GM21619 (cell line): ENCODE data around the gene HPDL.
"Not testable (repeated sequence)": the region's sequence is repeated elsewhere in the genome, so short reads cannot be mapped to it uniquely, and the experiment has no call there.

Experiments used
- ATAC-seq: cut with Tn5 transposase; IDR thresholded peaks from one replicate; pipeline ENCODE4 v1.9.1; 2021; ENCODE audit not compliant: unreplicated experiment

Gene HPDL

DNA sequence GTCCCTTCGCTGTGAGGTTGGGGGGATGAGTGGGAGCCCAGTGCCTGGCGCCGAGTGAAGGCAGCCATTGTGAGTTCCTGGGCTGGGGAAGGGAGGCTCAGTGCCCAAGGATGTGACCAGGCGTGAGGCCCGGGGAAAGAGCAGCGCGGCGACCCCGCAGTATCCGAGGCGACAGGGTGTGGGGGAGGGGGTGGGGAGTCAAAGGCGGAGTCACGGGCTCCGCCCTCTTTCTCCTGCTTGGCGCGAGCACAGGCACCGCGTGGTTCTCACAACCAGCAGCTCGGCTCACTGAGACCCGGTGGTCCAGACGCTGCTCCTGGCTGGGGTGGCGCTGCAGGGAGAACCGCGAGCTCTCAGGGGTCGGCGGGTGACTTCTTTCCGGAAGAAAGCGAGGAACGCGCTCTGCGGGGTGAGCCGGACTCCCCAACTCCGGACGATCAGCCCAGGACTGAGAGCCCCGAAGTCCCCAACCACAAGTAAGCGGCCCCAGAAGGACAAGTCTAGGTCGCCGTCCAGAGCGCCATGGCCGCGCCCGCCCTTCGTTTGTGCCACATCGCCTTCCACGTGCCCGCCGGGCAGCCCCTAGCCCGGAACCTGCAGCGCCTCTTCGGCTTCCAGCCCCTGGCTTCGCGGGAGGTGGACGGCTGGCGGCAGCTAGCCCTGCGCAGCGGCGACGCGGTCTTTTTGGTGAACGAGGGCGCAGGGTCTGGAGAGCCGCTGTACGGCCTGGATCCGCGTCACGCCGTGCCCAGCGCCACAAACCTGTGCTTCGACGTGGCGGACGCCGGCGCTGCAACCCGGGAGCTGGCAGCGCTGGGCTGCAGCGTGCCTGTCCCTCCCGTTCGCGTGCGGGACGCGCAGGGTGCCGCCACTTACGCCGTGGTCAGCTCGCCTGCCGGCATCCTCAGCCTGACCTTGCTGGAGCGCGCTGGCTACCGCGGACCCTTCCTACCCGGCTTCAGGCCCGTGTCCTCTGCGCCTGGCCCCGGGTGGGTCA lies at the start of gene HPDL:
Gene HPDL, plus strand, starts transcription at position 269 of the 997 bp plus-strand sequence. Its CDS starts 254 bp downstream, at position 523.
- no peak for ATAC-seq

DNA sequence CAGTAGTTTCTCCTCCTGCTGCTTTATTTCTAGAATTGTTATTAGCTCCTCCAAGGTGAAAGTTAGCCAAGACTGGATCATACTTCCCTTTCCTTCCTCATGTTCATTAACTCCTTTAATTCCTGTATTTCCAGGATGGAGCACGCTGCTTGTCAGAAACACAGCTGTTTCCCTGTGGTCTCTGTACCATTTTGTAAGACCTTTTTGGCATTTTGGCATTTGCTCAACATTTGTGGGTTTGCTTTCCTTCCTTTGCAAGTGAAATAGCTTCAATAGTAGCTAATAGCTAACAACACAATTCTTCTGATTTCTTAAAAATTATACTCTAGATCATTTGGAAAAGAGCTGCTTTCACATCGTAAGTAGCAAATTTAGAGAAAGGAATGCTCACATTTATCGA lies 44.3 kb upstream of the HPDL start:
- ATAC-seq, result no peak

DNA sequence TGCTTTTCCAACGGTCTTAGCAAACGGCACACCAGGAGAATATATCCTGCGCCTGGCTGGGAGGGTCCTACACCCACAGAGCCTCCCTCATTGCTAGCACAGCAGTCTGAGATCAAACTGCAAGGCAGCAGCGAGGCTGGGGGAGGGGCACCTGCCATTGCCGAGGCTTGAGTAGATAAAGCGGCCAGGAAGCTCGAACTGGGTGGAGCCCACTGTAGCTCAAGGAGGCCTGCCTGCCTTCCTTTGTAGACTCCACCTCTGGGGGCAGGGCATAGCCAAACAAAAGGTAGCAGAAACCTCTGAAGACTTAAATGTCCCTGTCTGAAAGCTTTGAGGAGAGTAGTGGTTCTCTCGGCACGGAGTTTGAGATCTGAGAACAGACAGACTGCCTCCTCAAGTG lies 41.8 kb upstream of the HPDL start:
- not testable (repeated sequence) for ATAC-seq

DNA sequence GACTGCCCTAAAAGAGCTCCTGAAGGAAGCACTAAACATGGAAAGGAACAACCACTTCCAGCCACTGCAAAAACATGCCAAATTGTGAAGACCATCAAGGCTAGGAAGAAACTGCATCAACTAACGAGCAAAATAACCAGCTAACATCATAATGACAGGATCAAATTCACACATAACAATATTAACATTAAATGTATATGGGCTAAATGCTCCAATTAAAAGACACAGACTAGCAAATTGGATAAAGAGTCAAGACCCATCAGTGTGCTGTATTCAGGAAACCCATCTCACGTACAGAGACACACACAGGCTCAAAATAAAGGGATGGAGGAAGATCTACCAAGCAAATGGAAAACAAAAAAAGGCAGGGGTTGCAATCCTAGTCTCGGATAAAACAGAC lies 40.2 kb upstream of the HPDL start:
- ATAC-seq, result not testable (repeated sequence)

DNA sequence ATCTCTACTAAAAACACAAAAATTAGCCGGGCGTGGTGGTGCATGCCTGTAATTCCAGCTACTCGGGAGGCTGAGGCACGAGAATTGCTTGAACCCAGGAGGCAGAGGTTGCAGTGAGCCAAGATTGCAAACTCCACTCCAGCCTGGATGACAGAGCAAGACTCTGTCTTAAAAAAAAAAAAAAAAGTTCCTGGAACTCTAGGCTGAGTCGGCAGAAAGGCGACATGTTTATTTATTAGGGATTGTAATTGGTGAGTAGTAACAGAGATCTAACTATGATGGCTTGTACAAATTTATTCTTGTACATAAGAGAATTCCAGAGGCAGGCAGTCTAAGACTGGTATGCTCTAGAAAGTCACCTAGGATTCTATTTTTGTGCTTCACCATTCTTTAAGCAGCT lies 35.7 kb upstream of the HPDL start:
- ATAC-seq, result not testable (repeated sequence)

DNA sequence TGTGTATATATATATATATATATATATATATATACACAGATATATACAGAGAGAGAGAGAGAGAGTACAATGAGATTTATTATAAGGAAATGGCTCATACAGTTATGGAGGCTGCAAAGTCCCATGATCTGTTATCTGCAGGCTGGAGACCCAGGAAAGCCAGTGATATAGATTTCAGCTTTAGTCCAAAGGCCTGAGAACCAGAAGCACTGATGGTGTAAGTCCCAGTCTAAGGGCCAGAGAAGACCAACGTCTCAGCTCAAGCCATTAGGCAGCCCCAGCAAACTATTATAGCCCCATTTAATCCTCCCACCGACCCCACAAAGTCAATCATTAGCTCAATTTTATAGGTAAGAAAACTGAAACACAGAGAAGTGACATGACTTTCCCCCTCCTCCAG lies 35.0 kb upstream of the HPDL start:
- ATAC-seq, result no peak

DNA sequence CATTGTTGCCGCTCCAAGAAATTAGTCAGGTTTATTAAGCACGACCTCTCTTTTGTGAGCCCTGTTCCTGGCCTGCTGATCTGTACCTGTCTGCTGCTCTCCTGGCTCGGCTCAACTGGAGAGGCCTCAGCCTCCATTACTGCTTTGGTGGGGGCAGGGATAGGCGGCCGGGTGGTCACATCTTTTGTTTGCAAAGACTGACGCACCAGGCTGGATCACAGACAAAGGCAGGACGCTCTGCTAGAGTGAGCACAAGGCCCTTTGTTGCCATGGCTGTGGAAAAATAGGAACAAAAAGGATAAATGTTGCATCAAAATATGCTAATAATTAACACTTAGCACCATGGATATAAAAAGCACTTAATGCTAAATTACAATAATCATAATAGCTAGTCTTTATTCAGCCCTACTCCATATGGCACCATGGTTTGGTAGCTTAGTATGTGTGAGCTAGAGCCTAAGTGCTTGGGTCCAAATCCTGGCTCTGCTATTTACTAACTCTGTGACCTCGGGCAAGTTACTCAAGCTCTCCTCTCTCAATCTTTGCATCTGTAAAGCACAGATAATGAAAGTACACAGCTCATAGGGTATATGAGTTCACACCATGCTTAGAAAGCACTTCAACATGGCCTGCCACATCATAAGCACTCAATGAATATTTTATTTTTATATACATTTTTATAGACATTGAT lies 28.9 kb upstream of the HPDL start:
- no peak for ATAC-seq

DNA sequence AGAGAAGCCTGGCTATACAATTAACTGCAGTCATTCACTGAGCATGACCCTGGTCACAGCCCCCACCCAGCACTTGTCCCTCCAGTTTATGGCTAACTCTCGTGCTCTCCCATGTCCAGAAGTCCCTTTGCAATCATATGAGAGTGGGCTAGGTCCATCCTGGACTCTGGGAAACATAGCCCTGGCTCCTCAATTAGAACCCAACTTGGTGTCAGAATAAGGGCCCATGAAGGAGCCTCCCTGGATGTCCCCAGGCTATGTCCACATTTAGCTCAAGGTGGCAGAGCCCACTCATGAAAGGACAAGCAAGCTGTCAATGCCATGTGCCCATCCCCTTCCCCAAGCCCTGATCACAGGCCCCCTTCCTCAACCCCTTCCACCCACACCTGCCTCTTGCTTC lies 27.4 kb upstream of the HPDL start:
- no peak for ATAC-seq

DNA sequence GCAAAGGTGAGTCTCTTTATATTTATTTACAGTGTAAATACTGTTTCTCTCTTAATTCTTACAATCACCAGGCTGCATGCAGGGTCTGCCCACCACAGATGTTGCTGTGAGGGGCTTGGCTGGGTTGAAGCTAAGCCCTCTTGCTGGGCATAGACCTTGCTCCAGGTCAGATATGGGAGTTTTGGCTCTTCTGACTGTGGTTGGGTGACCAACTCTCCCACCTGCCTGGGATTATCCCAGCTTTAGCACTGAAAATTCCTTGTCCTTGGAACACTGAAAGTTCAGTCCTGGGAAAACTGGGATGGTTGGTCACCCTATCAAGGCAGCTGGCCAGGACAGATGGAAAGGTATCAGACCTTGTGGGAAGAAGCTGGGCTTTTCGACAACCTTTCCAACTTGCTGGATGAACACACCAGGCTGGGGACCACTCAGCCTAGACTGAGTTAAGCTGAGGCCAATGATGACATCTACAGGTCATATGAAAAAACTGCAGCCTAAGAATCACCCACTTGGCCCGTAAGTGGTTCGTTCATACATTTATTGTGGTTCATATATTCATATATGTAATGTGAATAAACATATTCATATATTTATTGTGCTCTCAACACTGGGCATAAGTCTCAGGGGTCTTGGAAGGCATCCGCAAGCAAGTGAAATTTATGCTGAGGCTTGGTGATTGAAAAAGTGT lies 26.6 kb upstream of the HPDL start:
- ATAC-seq, result no peak

DNA sequence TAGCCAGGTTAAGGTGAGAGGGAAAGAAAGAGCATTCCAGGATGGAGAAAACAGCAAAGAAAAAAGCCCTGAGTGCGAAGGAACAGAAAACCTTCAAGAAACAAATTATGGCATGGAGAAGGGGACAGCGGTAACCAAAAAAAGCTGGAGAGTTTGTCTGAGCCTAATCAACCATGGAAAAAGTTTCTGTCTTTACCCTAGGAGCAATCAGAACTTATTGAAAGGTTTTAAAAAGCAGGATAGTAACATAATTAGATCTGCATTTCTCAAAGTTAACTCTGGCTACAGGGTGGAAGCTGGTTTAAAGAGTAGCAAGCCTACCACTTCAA lies 26.1 kb upstream of the HPDL start:
- no peak for ATAC-seq

DNA sequence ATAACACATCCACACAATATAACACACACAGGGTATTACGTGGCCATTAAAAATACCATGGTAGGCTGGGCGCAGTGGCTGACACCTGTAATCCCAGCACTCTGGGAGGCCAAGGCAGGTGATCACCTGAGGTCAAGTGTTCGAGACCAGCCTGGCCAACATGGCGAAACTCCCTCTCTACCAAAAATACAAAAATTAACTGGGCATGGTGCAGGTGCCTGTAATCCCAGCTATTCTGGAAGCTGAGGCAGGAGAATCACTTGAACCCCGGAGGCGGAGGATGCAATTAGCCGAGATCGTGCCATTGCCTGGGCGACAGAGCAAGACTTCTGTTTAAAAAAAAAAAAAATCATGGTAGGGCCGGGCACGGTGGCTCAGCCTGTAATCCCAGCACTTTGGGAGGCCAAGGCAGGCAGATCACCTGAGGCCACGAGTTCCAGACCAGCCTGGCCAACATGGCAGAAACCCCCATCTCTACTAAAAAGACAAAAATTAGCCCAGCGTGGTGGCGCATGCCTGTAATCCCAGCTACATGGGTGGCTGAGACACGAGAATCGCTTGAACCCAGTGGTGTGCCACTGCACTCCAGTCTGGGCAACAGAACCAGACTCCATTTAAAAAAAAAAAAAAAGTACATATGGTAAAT lies 24.1 kb upstream of the HPDL start:
- no peak for ATAC-seq

DNA sequence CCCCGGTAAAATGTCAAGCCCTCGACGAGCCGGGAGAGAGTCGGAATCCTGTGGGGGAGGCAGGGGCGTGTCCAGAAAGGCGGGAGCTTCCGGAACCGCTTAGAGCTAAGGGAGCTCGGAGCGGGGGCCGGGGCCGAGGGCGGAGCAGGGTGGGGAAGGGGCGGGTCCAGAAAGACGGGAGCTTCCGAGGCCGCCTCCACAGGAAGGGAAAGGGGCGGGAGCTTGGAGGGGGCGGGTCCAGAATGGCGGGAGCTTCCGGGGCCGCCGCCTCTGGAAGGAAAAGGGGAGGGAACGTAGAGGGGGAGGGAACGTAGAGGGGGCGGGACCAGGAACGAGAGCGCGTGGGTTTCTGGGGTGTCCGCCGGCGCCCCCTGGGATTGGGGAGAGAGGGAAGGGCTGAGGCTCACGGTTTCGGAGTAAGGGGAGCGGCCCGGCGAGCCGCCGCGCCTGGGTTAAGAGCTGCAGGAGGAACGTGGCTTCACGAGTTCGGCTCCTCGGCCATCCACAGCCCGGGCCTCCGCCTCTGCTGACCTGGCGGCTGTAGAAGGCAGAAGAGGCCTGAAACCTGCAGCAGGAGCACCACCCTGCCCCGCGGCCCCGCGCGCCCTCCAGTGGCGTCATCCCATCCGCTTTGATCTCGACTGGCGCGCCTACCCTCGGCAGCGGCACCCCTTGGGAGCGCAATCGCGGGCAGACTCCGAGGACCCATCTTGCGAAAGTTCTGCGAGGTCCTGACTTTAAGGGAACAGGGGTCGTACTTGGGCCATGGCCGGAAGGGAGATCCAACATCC lies 23.0 kb upstream of the HPDL start:
- peak; percentile 57 for ATAC-seq

DNA sequence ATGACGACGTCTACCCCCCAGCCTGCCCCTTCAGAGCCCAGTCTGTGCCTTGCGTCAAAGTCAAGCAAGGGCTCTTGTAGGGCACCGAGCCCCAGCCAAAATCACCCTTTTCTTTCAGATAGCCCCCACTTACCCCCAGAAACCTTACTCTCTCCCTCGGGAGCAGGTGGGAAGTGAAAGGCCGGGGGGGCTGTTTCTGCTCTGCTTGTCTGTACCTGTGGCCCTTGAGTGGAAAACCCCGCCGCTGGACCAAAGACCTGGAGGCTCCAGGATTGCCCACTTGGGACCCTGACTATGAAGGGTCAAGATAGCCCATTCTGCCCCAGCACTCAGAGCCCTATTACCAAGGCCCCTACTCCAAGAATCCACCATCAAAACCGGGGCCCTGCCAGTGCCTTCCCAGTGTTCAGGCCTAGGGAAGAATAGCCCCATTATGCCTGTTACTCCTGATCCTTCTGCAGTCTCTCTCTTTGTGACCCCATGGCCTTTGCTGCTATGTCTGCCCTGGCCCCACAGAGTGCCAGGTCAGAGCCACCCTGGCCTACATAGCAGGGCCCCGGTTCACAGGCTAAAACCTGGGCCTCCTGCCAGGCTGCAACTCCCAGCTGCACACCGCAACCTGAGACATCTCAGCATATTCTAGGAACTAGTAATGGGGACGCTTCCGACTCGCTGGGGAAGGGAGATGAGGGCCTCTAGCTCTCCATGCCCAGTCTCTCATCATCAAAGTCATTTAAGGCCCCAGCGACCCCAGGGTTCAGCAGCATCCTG lies 22.2 kb upstream of the HPDL start:
- ATAC-seq, result no peak

DNA sequence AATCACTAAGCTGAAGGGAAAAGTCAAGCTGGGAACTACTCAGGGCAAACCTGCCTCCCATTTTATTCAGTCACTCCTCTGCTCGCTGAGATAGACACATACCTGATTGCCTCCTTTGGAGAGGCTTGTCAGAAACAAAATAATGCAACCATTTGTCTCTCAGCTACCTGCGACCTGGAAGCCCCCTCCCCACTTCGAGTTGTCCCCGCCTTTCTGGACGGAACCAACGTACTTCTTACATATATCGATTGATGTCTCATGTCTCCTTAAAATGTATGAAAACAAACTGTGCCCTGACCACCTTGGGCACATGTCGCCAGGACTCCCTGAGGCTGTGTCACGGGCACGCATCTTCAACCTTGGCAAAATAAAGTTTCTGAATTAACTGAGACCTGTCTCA lies 21.5 kb upstream of the HPDL start:
- no peak for ATAC-seq

DNA sequence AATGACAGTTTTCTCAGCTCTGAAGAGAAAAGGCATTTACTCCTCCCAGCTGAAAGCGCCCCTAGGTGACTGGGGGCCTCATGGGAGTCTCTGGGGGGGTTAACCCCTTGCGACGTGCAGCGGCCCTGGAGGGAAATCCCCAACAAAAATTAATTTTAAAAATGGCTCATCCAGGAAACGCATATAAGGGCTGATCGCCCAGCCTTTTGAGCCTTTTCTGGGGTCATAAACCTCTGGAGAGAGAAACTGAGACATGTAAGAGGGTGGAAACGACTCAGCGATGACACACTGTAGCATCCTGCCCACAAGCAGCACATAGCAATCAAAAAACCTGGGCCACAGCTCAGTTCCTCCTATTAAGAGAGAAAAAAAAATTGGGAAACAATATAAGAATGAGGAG lies 20.4 kb upstream of the HPDL start:
- no peak for ATAC-seq

DNA sequence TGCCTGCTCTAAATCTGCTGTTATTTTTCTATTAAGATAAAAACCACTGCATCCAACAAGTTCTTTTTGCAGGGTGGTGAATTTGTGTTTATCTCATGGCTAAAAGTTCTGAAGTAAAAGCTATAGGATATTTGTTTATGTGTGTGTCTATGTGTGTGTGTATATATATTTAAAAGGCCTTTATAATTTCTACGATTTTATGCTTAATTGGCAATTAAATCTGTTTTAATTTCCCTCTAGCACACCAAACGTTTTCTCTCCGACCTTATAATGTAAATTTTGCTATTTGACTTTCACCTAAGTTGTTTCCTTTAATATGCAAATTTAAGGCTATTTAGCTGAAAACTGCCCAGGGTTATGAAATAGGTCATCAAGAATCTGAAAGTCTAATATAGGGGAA lies 19.8 kb upstream of the HPDL start:
- ATAC-seq, result no peak

DNA sequence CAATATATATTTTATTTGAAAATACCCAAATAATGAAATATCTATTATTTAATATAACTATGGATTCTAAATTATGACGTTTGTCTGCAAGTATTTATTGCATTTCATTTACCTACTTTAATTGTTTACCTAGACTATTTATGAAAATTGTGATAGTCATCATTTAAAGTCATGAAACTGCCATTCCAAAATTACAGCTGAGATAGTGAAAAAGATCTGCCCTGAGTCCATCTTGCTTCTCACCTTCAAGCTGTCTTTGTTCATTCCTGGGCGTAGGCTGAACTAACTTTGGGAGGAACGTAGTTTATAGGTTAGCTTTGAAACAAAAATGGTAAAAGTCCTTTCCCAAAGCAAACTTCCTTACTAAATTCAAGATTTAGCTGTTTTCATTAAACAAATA lies 12.4 kb upstream of the HPDL start:
- ATAC-seq, result no peak

DNA sequence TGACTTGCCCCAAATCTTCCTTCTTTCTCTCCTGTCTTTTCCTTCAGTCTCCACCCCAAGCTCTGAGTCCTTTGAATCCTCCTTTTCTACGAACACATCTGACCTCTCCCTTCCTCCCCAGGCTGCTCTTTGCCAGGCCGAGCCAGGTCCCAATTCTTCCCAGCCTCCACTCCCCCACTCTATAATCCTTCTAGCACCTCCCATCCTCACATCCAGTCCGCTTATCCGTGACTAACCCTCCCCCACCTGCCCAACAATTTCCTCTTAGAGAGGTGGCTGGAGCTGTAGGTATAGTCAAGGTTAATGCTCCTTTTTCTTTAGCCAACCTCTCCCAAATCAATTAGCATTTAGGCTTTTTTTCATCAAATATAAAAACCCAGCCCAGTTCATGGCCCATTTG lies 9.5 kb upstream of the HPDL start:
- no peak for ATAC-seq

DNA sequence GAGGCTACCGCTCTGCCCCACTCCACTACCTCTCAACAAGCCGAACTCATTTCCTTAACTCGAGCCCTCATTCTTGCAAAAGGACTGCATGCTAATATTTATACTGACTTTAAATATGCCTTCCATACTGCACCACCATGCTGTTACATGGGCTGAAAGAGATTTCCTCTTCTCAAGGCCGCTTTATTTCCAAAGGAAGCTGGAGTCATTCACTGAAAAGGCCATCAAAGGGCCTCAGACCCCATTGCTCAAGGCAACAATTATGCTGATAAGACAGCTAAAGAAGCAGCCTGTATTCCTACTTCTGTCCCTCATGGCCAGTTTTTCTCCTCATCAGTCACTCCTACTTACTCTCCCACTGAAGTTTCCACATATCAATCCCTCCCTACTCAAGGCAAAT lies 6.9 kb upstream of the HPDL start:
- no peak for ATAC-seq

DNA sequence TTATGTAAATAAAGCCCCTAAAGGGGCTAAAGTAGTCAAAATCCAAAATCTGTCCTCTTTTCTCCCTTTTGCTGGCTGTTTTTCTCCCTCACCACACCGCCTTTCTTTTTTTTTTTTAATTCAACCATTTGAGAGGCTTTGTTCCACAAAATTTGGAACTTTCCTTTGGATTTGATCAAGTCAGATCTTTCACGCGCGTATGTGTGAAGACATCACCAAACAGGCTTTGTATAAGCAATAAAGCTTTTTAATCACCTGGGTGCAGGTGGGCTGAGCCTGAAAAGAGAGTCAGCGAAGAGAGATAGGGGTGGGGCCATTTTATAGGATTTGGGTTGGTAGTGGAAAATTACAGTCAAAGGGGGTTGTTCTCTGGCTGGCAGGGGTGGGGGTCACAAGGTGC lies 5.3 kb upstream of the HPDL start:
- ATAC-seq, result no peak
